ENCODE results near the gene RESP18.

RESP18 gene

GRCh38 chr2:219332542-219332941, at the start of gene RESP18:
RESP18 (minus strand) TSS chr2:219332744.
- DNase-seq (ENCODE audit: low read depth in 3 of 3), result no peak

GRCh38 chr2:219381448-219381847, 48.9 kb upstream of the RESP18 start:
- DNase-seq (ENCODE audit: low read depth in 3 of 3), result no peak

GRCh38 chr2:219380926-219381325, 48.4 kb upstream of the RESP18 start:
- no peak for DNase-seq (ENCODE audit: low read depth in 3 of 3)

GRCh38 chr2:219378163-219378851, 45.8 kb upstream of the RESP18 start:
- no peak for DNase-seq (ENCODE audit: low read depth in 3 of 3)

GRCh38 chr2:219369447-219369861, 36.9 kb upstream of the RESP18 start:
- DNase-seq (ENCODE audit: low read depth in 3 of 3), result no peak

DNA sequence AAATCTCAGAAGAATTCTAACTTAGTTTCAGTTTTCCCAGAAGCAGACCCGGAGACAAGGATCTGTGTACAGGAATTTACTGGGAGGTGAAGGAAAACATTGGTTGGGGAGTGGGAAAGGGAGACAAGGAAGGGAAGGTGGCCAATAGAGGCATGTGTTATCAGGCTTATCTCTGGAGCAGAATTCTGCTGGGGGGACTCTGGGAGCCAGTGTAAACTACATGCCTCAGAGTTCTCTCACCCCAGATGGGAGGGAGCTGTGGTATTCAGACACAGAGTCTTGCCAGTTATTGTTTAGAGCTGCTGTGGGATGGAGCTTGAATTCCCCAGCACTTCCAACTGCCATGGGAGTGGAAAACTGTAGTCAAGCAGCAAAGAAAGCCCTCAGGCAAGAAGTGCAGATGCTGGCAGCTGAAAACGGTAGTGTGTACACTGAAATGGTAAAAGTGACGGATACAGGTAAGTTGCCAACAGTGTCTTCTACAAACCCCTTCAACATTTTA, 36.2 kb upstream of the RESP18 start:
- DNase-seq (ENCODE audit: low read depth in 3 of 3), result no peak

DNA sequence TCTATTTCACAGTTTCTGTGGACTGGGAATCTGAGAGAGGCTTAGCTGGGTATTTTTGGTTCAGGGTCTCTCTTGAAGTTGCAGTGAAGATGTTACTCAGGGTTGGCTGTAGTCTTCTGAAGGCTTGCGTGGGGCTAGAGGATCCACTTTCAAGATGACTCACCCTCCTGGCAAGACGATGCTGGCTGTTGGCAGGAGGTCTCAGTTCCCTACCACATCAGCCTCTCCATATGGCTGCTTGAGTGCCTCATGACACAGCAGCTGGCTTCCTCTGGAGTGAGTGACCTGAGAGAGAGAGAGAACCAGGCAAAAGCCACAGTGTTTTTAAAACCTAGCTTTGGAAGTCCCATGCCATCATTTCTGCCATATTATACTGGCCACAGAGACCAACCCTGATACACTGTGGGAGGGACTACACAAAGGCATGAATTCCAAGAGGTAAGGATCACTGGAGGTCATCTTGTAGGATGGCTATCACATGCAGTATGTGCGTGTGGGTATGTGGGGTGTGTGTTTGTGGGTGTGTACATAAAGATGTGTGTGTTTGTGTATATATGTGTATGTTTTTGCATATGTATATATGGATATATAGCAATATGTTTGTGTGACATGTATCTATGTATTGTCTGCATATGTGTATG, 30.1 kb upstream of the RESP18 start:
- no peak for DNase-seq (ENCODE audit: low read depth in 3 of 3)

DNA sequence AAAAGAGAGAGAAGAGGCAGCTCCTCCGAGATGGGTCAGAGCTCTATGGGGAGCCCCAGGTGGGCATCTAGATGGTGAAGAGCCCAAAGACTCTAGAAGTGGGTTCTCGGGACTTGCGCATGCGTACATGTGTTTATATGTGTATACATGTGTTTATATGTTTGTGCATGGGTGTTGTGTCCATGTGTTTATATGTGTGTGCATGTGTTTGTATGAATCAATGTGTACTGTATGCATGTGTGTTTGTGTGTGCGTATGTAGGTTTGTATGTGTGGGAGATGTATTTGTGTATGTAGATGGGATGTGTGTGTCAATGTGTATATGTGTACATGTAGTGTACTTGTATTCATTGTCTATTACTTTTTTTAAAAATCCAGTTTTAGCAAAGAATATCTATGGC, 29.5 kb upstream of the RESP18 start:
- DNase-seq (ENCODE audit: low read depth in 3 of 3), result no peak

GRCh38 chr2:219358170-219359075, 25.9 kb upstream of the RESP18 start:
- DNase-seq (ENCODE audit: low read depth in 3 of 3), result no peak

- DNase-seq (ENCODE audit: low read depth in 3 of 3), result no peak
Measured at GRCh38 chr2:219356834-219357233, 24.3 kb upstream of the RESP18 start.

- no peak for DNase-seq (ENCODE audit: low read depth in 3 of 3)
Measured at GRCh38 chr2:219354582-219354981, 22.0 kb upstream of the RESP18 start.

DNA sequence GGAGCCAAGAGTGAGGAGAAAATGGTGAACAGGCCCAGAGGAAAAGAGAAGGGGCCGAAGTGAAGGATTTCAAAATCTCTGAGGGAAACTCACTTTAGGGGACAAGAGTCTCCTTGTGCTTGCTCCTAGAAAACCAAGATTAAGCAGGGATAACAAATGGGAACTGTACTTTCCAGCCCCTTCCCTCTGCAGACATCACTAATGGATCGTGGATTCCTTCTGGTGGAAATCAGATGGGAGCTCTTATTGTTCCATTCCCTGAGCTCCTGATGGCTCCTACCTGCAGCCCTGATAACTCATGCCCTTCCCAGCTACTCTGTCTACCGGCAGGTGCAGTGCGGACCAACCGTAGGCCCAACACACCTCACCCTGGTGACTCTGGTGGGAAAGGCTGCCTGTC, 20.6 kb upstream of the RESP18 start:
- DNase-seq (ENCODE audit: low read depth in 3 of 3), result no peak

- DNase-seq (ENCODE audit: low read depth in 3 of 3), result peak; percentile 24 to 30 (median 24)
Measured at GRCh38 chr2:219352448-219353023, 20.0 kb upstream of the RESP18 start.

DNA sequence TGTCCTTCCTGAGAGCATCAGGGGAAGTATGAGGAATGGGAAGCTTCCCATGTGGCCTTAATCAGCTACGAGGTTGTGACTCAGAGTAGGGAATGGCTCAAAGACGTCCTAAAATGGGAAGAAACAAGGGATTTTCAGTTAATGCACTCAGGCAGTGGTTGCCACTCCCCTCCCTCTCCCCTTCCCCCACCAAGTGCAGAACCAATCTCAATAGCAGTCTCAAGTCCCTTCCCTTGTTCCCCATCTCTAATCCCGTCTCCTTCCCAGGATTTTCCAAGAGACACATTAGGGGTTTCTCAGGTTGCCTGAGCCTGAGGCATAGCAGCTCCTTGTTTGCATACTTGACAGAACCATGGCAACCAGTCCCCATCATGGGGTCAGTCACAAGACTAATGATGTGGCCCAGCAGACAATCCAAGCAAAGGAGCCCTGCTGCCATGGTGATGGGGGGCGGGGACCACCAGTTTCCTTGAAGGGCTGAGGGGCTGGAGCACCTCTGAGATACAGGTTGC, 18.2 kb upstream of the RESP18 start:
- no peak for DNase-seq (ENCODE audit: low read depth in 3 of 3)

DNA sequence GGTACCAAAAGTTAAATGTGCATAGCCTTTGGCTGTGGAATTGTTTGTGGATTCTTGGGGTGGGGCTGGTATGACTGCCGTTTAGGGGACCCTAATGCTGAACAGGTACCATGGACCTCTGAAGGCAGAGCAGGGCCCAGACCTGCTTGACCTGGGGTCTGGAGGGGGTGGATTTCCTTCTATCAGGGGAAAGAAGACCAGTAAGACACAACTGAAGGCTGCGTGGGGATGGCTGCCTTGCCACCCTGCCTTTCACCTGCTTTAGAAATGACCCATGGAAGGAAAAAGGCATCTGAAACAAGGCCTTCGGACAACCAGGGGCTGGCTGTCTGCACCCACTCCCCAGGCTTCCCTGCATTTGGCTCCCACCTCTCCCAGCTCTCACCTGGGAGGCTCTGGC, 17.7 kb upstream of the RESP18 start:
- DNase-seq (ENCODE audit: low read depth in 3 of 3), result no peak

DNA sequence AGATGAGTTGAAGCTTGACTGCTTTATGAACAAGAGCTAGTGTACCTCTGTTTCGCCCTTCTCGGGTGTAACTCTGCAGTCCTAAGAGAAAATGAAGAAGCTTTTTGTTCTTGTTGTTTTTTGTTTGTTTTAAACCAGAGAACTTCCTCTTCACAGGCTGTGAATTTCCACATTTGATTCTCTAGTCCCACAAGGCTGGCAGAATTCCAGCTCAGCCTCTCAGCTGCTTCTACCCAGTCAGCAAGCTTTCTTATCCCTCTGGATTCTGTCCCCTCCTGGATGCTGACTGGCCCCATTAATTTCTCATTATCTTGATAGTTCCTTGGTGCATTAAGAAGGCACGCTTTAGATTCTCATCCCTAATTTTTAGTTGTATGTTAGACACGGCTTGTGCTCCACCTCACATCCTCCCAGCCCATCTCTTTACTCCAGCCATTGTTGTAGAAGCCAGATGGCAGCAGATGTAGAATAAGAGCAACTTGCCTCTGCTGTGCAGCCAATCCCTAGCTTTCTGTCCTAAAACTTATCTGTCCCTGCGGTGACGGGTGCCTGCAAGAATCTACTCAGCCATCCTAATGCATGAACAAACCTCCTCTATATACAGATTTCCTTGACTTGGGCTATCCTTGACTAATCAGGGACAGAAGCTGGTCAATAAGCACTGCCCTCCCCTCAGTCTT, 12.3 kb upstream of the RESP18 start:
- no peak for DNase-seq (ENCODE audit: low read depth in 3 of 3)

DNA sequence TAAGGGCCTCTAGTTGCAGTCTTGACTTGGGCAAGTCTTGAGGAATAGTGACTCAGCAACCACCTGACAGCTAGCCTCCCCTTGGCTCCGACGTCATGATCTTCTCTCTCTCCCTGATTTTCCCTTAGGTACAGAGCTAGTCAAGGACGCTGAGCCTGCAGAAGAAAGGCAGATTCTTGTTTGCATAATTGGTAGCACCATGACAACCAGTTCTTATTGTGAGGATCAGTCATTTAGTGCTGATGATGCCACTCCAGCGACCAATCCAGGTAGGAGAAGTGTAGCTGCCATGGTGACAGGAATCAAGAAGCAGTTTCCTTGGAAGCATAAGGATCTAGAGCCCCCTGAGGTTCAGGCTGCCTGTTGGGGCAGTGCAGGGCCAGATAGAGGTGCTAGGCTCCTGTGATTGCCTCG, 2.8 kb upstream of the RESP18 start:
- no peak for DNase-seq (ENCODE audit: low read depth in 3 of 3)

- no peak for DNase-seq (ENCODE audit: low read depth in 3 of 3)
Measured at GRCh38 chr2:219334076-219334475, 1.5 kb upstream of the RESP18 start.

DNA sequence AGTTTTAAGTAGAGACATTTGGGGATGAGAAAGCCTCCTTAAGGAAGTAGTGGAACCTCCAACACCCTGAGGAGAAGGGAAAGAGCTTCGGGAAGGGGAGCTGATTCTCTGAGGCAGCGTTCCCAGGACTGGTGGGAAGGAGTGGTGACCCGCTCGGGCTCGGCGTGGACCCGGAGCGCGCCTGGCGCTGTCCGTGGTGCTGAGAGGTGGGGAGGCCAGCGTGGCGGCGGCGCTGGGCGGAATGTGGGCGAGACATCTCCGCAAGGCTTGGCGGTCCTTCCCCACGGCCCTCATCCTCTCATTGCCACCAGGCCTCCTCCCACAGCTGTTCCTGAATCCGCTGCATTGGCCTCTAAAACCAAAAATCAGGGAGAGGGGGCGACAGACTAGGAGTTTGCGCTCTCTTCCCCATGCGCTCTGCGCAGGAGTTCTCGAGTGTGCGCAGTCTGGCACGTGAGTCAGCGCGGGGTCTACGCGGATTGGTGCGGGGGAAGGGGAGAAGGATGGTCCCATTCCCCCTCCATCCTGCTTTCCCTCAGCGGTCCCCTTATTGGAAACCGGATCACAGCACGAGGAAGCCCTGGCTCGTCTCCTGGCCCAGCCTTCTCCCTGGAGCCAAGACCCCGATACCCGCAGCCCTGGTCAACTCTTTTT, 857 bp downstream of the RESP18 start:
- DNase-seq (ENCODE audit: low read depth in 3 of 3), result no peak

DNA sequence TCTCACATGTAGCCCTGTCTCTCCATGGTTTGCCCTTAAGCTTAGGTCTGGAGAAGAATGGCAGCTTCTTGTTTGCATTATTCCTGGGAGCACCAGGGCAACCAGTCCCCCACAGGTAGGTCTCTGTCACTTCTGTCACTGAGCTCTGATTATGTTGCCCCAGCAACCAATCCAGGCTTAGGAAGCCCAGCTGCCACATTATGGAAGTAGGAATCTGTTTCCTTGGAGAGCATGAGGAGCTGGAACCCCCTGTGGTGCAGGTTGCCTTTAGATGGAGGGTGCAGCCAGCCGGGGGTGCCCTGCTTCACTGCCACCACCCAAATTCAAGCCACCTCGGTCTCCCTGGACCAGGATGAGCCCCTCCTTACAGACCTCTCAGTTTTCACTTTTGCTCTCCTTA, 4.8 kb downstream of the RESP18 start:
- DNase-seq (ENCODE audit: low read depth in 3 of 3), result no peak
